K562 (cell line): ENCODE measurements around the gene MYOG. TPM values are rescaled to one million over a fixed set of nuclear protein-coding genes. Genes with fewer than 3 reads are reported as not detected.

Experiments used
- ATAC-seq: fragments of 200-7000 bp; cut with Tn5 transposase; 3 replicates; pipeline ENCODE4 v1.9.1; 2020; ENCODE audit warnings: moderate library complexity
- BruUV-seq: library from RNA; stranded (reverse); fragments of 400-500 nt; replicated peaks from 2 replicates; lab custom pipeline; 2021; lab: Mats Ljungman, UMichigan
- CTCF ChIA-PET: fragments of 300-600 bp; formaldehyde crosslinking; extraction: SDS; loops from one replicate; lab custom pipeline; 2021; ENCODE audit warnings: low intra/inter-chr PET ratio; lab: Yijun Ruan, JAX
- POLR2A ChIA-PET: fragments of 300-600, 350-650 bp; sonication (Branson Sonifier 250); formaldehyde crosslinking; extraction: SDS; loops from one replicate; lab custom pipeline; 2021; ENCODE audit warnings: antibody characterized with exemption, inconsistent platforms; lab: Yijun Ruan, JAX
- DNase-seq, 4 experiments: peaks; one replicate each; pipeline versions ENCODE4 v3.0.0 to v3.0.0-alpha.2; 2011 to 2018; ENCODE audit warnings: low spot score in 3 of 4, mixed read lengths in 3 of 4; ENCODE audit errors: extremely low read depth in 1 of 4
- FAIRE-seq: peaks from 2 replicates; lab custom pipeline; 2011; peaks lifted over from hg19 to GRCh38; lab: Jason Lieb, UNC
- H2AFZ ChIP-seq: 2 replicates; pipeline ENCODE4 v1.6.0; 2011; ENCODE audit warnings: low read depth, low read length, control low read depth, inconsistent platforms
- H3K27ac ChIP-seq: fragments of 200-600 bp; 3 replicates; pipeline ENCODE4 v1.8.0; 2011; ENCODE audit warnings: low read depth, mild to moderate bottlenecking, control low read depth, inconsistent platforms, low read length, moderate library complexity, mixed read lengths; ENCODE audit errors: extremely low read depth
- H3K27me3 ChIP-seq, 2 experiments: fragments of 300-600 bp in 1 of 2; 2 replicates in 1 of 2; 3 replicates in 1 of 2; pipeline versions ENCODE4 v1.6.0 to v1.8.0; 2011; ENCODE audit warnings: inconsistent platforms in 2 of 2, low read length in 2 of 2, mild to moderate bottlenecking in 1 of 2, mixed read lengths in 1 of 2, moderate library complexity in 1 of 2; ENCODE audit not compliant: control insufficient read depth in 2 of 2, insufficient read depth in 2 of 2
- H3K36me3 ChIP-seq: fragments of 300-600 bp; 3 replicates; pipeline ENCODE4 v1.8.0; 2011; ENCODE audit warnings: mild to moderate bottlenecking, low read length, inconsistent platforms; ENCODE audit not compliant: control insufficient read depth, insufficient read depth
- H3K4me1 ChIP-seq, 2 experiments: fragments of 200-600 bp in 1 of 2; replicated peaks in 1 of 2; 2 replicates in 1 of 2; 3 replicates in 1 of 2; pipeline versions ENCODE4 v1.5.1 to v1.8.0; 2011; ENCODE audit warnings: inconsistent platforms in 2 of 2, low read length in 2 of 2, mild to moderate bottlenecking in 1 of 2, mixed read lengths in 1 of 2, moderate library complexity in 1 of 2; ENCODE audit not compliant: control insufficient read depth in 2 of 2, insufficient read depth in 2 of 2
- H3K4me2 ChIP-seq: 2 replicates; pipeline ENCODE4 v1.6.1; 2011; ENCODE audit warnings: low read length, control low read depth, inconsistent platforms, mixed read lengths; ENCODE audit not compliant: insufficient read depth
- H3K4me3 ChIP-seq: fragments of 200-600 bp; sonication (generic), shearing (Covaris generic); 2 replicates; pipeline ENCODE4 v1.5.1; 2016; ENCODE audit warnings: control low read depth, inconsistent platforms
- H3K79me2 ChIP-seq: fragments of 200-600 bp; 3 replicates; pipeline ENCODE4 v1.8.0; 2011; ENCODE audit warnings: low read length, inconsistent platforms; ENCODE audit not compliant: control insufficient read depth, insufficient read depth
- H3K9ac ChIP-seq, 2 experiments: 2 replicates each; pipeline versions ENCODE4 v1.6.0 to v1.6.1; 2011; ENCODE audit warnings: low read depth in 2 of 2, low read length in 2 of 2, control low read depth in 1 of 2, inconsistent platforms in 1 of 2, mild to moderate bottlenecking in 1 of 2, mixed read lengths in 1 of 2; ENCODE audit not compliant: insufficient read depth in 1 of 2
- H3K9me1 ChIP-seq: one replicate; pipeline ENCODE4 v1.6.0; 2011; ENCODE audit warnings: inconsistent platforms, mild to moderate bottlenecking, low read length, moderate library complexity; ENCODE audit not compliant: control insufficient read depth, insufficient read depth
- H3K9me3 ChIP-seq: replicated peaks from 2 replicates; pipeline ENCODE4 v1.5.1; 2011; ENCODE audit warnings: low read depth, low read length, inconsistent platforms; ENCODE audit not compliant: control insufficient read depth, insufficient read depth
- H4K20me1 ChIP-seq: replicated peaks from 2 replicates; pipeline ENCODE4 v1.6.1; 2011; ENCODE audit warnings: low read length, inconsistent platforms, mixed read lengths; ENCODE audit not compliant: control insufficient read depth, insufficient read depth
- CC2D1A ChIP-seq: fragments of 450-650 bp; IDR thresholded peaks from 2 replicates; pipeline ENCODE4 v1.6.1; 2017; ENCODE audit warnings: mild to moderate bottlenecking
- FOXP1 ChIP-seq: sonication (generic); formaldehyde crosslinking; IDR thresholded peaks from 2 replicates; pipeline ENCODE4 v1.8.0; 2022; ENCODE audit warnings: mild to moderate bottlenecking, missing genetic modification reagents
- GABPA ChIP-seq: fragments of 200-800 bp; sonication (Bioruptor generic); conservative IDR thresholded peaks from 2 replicates; pipeline ENCODE4 v1.6.1; 2016; ENCODE audit warnings: low read depth, missing genetic modification characterization, missing compliant biosample characterization
- GABPB1 ChIP-seq: sonication (generic); formaldehyde crosslinking; IDR thresholded peaks from 2 replicates; pipeline ENCODE4 v1.8.0; 2022; ENCODE audit warnings: mild to moderate bottlenecking, missing genetic modification reagents
- HNRNPLL ChIP-seq: fragments of 200-400 bp; formaldehyde crosslinking; IDR thresholded peaks from 2 replicates; pipeline ENCODE4 v1.6.1; 2017; ENCODE audit warnings: low read length, low read depth, mild to moderate bottlenecking; ENCODE audit not compliant: poor library complexity, severe bottlenecking
- ILF3 ChIP-seq: fragments of 450-650 bp; IDR thresholded peaks from 2 replicates; pipeline ENCODE4 v1.6.1; 2018; ENCODE audit warnings: antibody characterized with exemption, mild to moderate bottlenecking, moderate library complexity, borderline replicate concordance
- MTA3 ChIP-seq: fragments of 450-650 bp; formaldehyde crosslinking; IDR thresholded peaks from 2 replicates; pipeline ENCODE4 v1.6.1; 2017; ENCODE audit warnings: mild to moderate bottlenecking, borderline replicate concordance
- MYBL2 ChIP-seq, 2 experiments: fragments of 450-650 bp in 1 of 2; sonication (generic) in 1 of 2; formaldehyde crosslinking in 1 of 2; IDR thresholded peaks; 2 replicates each; pipeline versions ENCODE4 v1.6.1 to v1.8.1; 2017 to 2022; ENCODE audit warnings: borderline replicate concordance in 1 of 2, inconsistent platforms in 1 of 2, low read depth in 1 of 2, mild to moderate bottlenecking in 1 of 2, missing genetic modification reagents in 1 of 2, moderate library complexity in 1 of 2
- NCOA2 ChIP-seq, 2 experiments: fragments of 450-650 bp; IDR thresholded peaks; 2 replicates each; pipeline ENCODE4 v1.6.1; 2018; ENCODE audit warnings: mild to moderate bottlenecking in 2 of 2, moderate library complexity in 1 of 2; ENCODE audit not compliant: partially characterized antibody in 2 of 2
- PHF20 ChIP-seq: fragments of 450-650 bp; IDR thresholded peaks from 2 replicates; pipeline ENCODE4 v1.6.1; 2018; ENCODE audit not compliant: partially characterized antibody
- RHOXF2B ChIP-seq: fragments of 250-450 bp; sonication (Bioruptor Pico); conservative IDR thresholded peaks from 2 replicates; pipeline ENCODE4 v1.5.1; 2021
- TBP ChIP-seq: optimal IDR thresholded peaks from 2 replicates; pipeline ENCODE3; 2011; ENCODE audit warnings: low read depth, low read length, improper control_type of control experiment
- TCFL5 ChIP-seq: fragments of 250-450 bp; sonication (Bioruptor Pico); conservative IDR thresholded peaks from 2 replicates; pipeline ENCODE4 v1.6.1; 2021; ENCODE audit warnings: mild to moderate bottlenecking, moderate library complexity, matching md5 sums
- TEAD1 ChIP-seq, 2 experiments: fragments of 450-650 bp in 1 of 2; sonication (generic) in 1 of 2; formaldehyde crosslinking; IDR thresholded peaks; 2 replicates each; pipeline versions ENCODE4 v1.4.0 to v1.8.0; 2020 to 2022; ENCODE audit warnings: mild to moderate bottlenecking in 2 of 2, missing genetic modification reagents in 1 of 2
- ZFPM2 ChIP-seq: fragments of 250-450 bp; sonication (Bioruptor Pico); IDR thresholded peaks from 2 replicates; pipeline ENCODE4 v1.5.1; 2022; ENCODE audit warnings: mild to moderate bottlenecking
- ZNF253 ChIP-seq: fragments of 250-450 bp; sonication (Bioruptor Pico); conservative IDR thresholded peaks from 2 replicates; pipeline ENCODE4 v1.6.1; 2021; ENCODE audit warnings: mild to moderate bottlenecking
- ZNF274 ChIP-seq: IDR thresholded peaks from 2 replicates; pipeline ENCODE4 v1.6.1; 2011; ENCODE audit warnings: low read depth, mild to moderate bottlenecking, low read length, moderate library complexity, borderline replicate concordance
- WGBS: fragments of 100-300 bp; shearing (Covaris generic); methylation state at CpG from one replicate; pipeline ENCODE4 v1.1.6; 2016; ENCODE audit warnings: low coverage, mixed read lengths; ENCODE audit not compliant: insufficient coverage; ENCODE audit errors: missing lambda C conversion rate; 5-methylcytosine and 5-hydroxymethylcytosine counted together
- in situ Hi-C: fragments of 300-500 bp; cut with MboI; formaldehyde crosslinking; loops from 4 replicates; pipeline ENCODE4 v1.15.0; 2018; ENCODE audit warnings: inconsistent platforms, mixed read lengths
- intact Hi-C: fragments of 100-400 bp; cut with micrococcal nuclease; formaldehyde crosslinking; loops from 2 replicates; pipeline ENCODE4 v1.14.2; 2022
- polyA plus RNA-seq, 8 experiments: library from polyadenylated mRNA; depleted of rRNA in 4 of 8; stranded (reverse) in 5 of 8; unstranded in 3 of 8; fragments of >200 nt; fragmentation: Nextera tagmentation in 2 of 8; fragmentation: Illumina TruSeq in 1 of 8; extraction: Ambion mirVana in 2 of 8; extraction: Trizol in 1 of 8; gene quantifications; 2 replicates each; pipeline versions ENCODE4 v1.2.1 to v1.2.3, GENCODE V29; 2011 to 2014; ENCODE audit warnings: inconsistent platforms in 1 of 8, missing spikeins in 1 of 8
- total RNA-seq, 7 experiments: library from RNA; depleted of rRNA in 6 of 7; stranded (reverse); fragments of >200 nt in 6 of 7; fragmentation: Illumina TruSeq in 2 of 7; extraction: Trizol in 2 of 7; gene quantifications; 2 replicates each; pipeline versions ENCODE4 v1.2.1 to v1.2.3, GENCODE V29; 2011 to 2021; ENCODE audit warnings: low replicate concordance in 1 of 7

MYOG gene
- total and polyA plus RNA-seq, 9 of the 15 experiments (the other 6 are each of a cell fraction or from before 2014, with no cell fraction given), result not detected

- FAIRE-seq (no peak), ATAC-seq (no peak)
These were observed 17.4 kb upstream of the MYOG start for GRCh38 chr1:203103216-203103615.

More at GRCh38 chr1:203103216-203103615, 17.4 kb upstream of the MYOG start:
- Histone ChIP-seq H3K4me1 (no peaks in the 10 kb centered on the region), H3K27ac (no peak overlapping the region), H3K36me3 (no peaks in the 10 kb centered on the region), H2AFZ (no peak overlapping the region), H3K9me1 (no peaks in the 10 kb centered on the region), H3K79me2 (no peaks in the 10 kb centered on the region), H3K27me3 (peaks cover 13 to 23% of the 10 kb centered on the region in 2 experiments; a peak in 4 of 5 replicates), H3K4me3 (no peak overlapping the region), H3K9ac (no peak overlapping the region), H4K20me1 (no peaks in the 10 kb centered on the region), H3K4me2 (no peak overlapping the region), H3K9me3 (no peaks in the 10 kb centered on the region)
- ChIA-PET CTCF (no interaction called here), POLR2A (interaction anchor here (1.0 kb wide), 1 partner anchor 69 kb away, joined by 5 read pairs; no protein-coding TSS in a partner anchor)
- BruUV-seq, result no TSS peak
- intact Hi-C loops, result no loop called here
- DNase-seq, result no peak
- no peak for TF ChIP-seq RHOXF2B (CRISPR knock-in tag)
- no peak for TF ChIP-seq TCFL5
- no peak for TF ChIP-seq TBP
- TF ChIP-seq CC2D1A, result no peak
- TF ChIP-seq ZFPM2 (CRISPR knock-in tag), result no peak
- TF ChIP-seq MYBL2 (IDR thresholded peaks at IDR 0.05; ENCODE audit: low read depth), result no peak
- TF ChIP-seq MYBL2 (CRISPR knock-in tag; IDR thresholded peaks at IDR 0.05; ENCODE audit: borderline replicate concordance), result no peak
- no peak for TF ChIP-seq ZNF274
- TF ChIP-seq FOXP1 (CRISPR knock-in tag), result no peak
- no peak for TF ChIP-seq GABPA
- TF ChIP-seq TEAD1 (CRISPR knock-in tag; IDR thresholded peaks at IDR 0.05), result no peak
- TF ChIP-seq NCOA2 (IDR thresholded peaks at IDR 0.05; ENCODE audit: partially characterized antibody in 2 of 2), result no peak
- no peak for TF ChIP-seq ZNF253 (CRISPR knock-in tag)
- no peak for TF ChIP-seq HNRNPLL
- TF ChIP-seq PHF20, result no peak
- no peak for TF ChIP-seq ILF3
- TF ChIP-seq GABPB1 (CRISPR knock-in tag), result no peak
- TF ChIP-seq MTA3, result no peak
- 2% methylated on average over 4 of the region's 4 CpGs for WGBS
- in situ Hi-C loops, result no loop called here
